Hepatocyte (in vitro differentiated cells): Measurements from ENCODE around the gene DNM3.

Experiments used
- CTCF ChIP-seq: fragments of 200-600 bp; sonication (generic); IDR thresholded peaks from 2 replicates; pipeline ENCODE4 v1.5.1; 2016; ENCODE audit warnings: antibody characterized with exemption, mild to moderate bottlenecking; ENCODE audit not compliant: poor library complexity
- EZH2 ChIP-seq: fragments of 200-600 bp; sonication (generic); IDR thresholded peaks from 2 replicates; pipeline ENCODE4 v1.6.1; 2016; ENCODE audit warnings: antibody characterized with exemption, mild to moderate bottlenecking, borderline replicate concordance

- TF ChIP-seq CTCF (no peak), EZH2 (no peak)
These were observed 518.2 kb downstream of the DNM3 start for GRCh38 chr1:172359491-172359999.
